ENCODE results near the gene TPSD1.
"Not testable (repeated sequence)": the region's sequence is repeated elsewhere in the genome, so short reads cannot be mapped to it uniquely, and the experiment has no call there.

DNA sequence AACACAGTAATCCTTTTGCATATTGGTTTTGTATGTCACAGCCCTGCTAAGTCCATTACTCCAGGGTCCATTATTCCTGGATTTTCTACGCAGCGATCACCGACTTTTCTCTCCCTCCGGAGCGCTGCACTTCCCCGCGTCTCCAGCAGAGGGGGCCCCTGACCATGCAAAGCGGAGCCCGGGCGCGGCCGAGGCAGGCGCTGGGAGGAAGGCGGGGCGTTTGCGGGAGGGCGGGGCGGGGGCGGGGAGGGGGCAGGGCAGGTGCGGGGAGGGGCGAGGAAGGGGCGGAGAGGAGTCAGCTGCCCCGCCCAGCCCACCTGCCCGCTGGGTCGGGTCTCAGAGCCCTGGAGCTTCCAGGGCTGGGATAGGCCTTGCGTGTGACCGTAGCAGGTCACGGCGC, 19.2 kb upstream of the TPSD1 start:
- TF ChIP-seq, protein P1, sequence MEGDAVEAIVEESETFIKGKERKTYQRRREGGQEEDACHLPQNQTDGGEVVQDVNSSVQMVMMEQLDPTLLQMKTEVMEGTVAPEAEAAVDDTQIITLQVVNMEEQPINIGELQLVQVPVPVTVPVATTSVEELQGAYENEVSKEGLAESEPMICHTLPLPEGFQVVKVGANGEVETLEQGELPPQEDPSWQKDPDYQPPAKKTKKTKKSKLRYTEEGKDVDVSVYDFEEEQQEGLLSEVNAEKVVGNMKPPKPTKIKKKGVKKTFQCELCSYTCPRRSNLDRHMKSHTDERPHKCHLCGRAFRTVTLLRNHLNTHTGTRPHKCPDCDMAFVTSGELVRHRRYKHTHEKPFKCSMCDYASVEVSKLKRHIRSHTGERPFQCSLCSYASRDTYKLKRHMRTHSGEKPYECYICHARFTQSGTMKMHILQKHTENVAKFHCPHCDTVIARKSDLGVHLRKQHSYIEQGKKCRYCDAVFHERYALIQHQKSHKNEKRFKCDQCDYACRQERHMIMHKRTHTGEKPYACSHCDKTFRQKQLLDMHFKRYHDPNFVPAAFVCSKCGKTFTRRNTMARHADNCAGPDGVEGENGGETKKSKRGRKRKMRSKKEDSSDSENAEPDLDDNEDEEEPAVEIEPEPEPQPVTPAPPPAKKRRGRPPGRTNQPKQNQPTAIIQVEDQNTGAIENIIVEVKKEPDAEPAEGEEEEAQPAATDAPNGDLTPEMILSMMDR (IDR thresholded peaks at IDR 0.05; ENCODE audit: insufficient read depth, low read length), result not testable (repeated sequence)
- not testable (repeated sequence) for TF ChIP-seq GABPA, POLR2AphosphoS5 (IDR thresholded peaks at IDR 0.05; ENCODE audit: low read depth)
- TF ChIP-seq, protein P2, sequence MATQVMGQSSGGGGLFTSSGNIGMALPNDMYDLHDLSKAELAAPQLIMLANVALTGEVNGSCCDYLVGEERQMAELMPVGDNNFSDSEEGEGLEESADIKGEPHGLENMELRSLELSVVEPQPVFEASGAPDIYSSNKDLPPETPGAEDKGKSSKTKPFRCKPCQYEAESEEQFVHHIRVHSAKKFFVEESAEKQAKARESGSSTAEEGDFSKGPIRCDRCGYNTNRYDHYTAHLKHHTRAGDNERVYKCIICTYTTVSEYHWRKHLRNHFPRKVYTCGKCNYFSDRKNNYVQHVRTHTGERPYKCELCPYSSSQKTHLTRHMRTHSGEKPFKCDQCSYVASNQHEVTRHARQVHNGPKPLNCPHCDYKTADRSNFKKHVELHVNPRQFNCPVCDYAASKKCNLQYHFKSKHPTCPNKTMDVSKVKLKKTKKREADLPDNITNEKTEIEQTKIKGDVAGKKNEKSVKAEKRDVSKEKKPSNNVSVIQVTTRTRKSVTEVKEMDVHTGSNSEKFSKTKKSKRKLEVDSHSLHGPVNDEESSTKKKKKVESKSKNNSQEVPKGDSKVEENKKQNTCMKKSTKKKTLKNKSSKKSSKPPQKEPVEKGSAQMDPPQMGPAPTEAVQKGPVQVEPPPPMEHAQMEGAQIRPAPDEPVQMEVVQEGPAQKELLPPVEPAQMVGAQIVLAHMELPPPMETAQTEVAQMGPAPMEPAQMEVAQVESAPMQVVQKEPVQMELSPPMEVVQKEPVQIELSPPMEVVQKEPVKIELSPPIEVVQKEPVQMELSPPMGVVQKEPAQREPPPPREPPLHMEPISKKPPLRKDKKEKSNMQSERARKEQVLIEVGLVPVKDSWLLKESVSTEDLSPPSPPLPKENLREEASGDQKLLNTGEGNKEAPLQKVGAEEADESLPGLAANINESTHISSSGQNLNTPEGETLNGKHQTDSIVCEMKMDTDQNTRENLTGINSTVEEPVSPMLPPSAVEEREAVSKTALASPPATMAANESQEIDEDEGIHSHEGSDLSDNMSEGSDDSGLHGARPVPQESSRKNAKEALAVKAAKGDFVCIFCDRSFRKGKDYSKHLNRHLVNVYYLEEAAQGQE (IDR thresholded peaks at IDR 0.05; ENCODE audit: insufficient replicate concordance, low read depth), result not testable (repeated sequence)
